SKM-1 (cell line): ENCODE results near the gene ACP1.
A peak's percentile ranks its signal among the peaks of the same experiment; 100 is the strongest.

Source experiments
- DNase-seq: peaks from one replicate; lab custom pipeline; 2025; ENCODE audit not compliant: unreplicated experiment; lab: John Stamatoyannopoulos, UW

Gene ACP1

GRCh38 chr2:264493-265468, at the start of gene ACP1:
Gene ACP1 (plus strand): TSS chr2:264947. CDS start chr2:264965, 18 bp downstream.
- peak; percentile 77 for DNase-seq

GRCh38 chr2:216068-216467, 48.7 kb upstream of the ACP1 start:
- DNase-seq, result no peak

- DNase-seq, result no peak
Measured at GRCh38 chr2:223451-223850, 41.3 kb upstream of the ACP1 start.

- DNase-seq, result no peak
Measured at GRCh38 chr2:223971-224760, 40.6 kb upstream of the ACP1 start.

GRCh38 chr2:228115-228514, 36.6 kb upstream of the ACP1 start:
- DNase-seq, result no peak

GRCh38 chr2:228518-229278, 36.0 kb upstream of the ACP1 start:
- no peak for DNase-seq

- no peak for DNase-seq
Measured at GRCh38 chr2:231521-232185, 33.1 kb upstream of the ACP1 start.

- no peak for DNase-seq
Measured at GRCh38 chr2:233030-233429, 31.7 kb upstream of the ACP1 start.

- no peak for DNase-seq
Measured at GRCh38 chr2:234421-234820, 30.3 kb upstream of the ACP1 start.

- no peak for DNase-seq
Measured at GRCh38 chr2:236993-237539, 27.7 kb upstream of the ACP1 start.

- DNase-seq, result no peak
Measured at GRCh38 chr2:237878-238277, 26.9 kb upstream of the ACP1 start.

GRCh38 chr2:238431-238830, 26.3 kb upstream of the ACP1 start:
- no peak for DNase-seq

GRCh38 chr2:238869-239268, 25.9 kb upstream of the ACP1 start:
- DNase-seq, result no peak

- DNase-seq, result no peak
Measured at GRCh38 chr2:244547-244946, 20.2 kb upstream of the ACP1 start.

- DNase-seq, result peak; percentile 16
Measured at GRCh38 chr2:246489-247144, 18.1 kb upstream of the ACP1 start.

- no peak for DNase-seq
Measured at GRCh38 chr2:248724-249123, 16.0 kb upstream of the ACP1 start.

GRCh38 chr2:249538-250042, 15.2 kb upstream of the ACP1 start:
- DNase-seq, result no peak

- no peak for DNase-seq
Measured at GRCh38 chr2:252001-252602, 12.6 kb upstream of the ACP1 start.

- DNase-seq, result no peak
Measured at GRCh38 chr2:253202-253638, 11.5 kb upstream of the ACP1 start.
